GM21390 (cell line): ENCODE data around the gene LYPLAL1.

Source experiments
- ATAC-seq: cut with Tn5 transposase; IDR thresholded peaks from one replicate; pipeline ENCODE4 v1.9.1; 2021; ENCODE audit not compliant: unreplicated experiment

LYPLAL1 gene

GRCh38 chr1:219173758-219174459 is at the start of gene LYPLAL1:
TSS of gene LYPLAL1 (plus strand) at chr1:219173878. CDS start at chr1:219173891, 13 bp downstream.
- peak; percentile 68 for ATAC-seq

GRCh38 chr1:219124163-219124562 is 49.5 kb upstream of the LYPLAL1 start:
- ATAC-seq, result no peak

GRCh38 chr1:219125342-219125741 is 48.3 kb upstream of the LYPLAL1 start:
- ATAC-seq, result no peak

- ATAC-seq, result no peak
Observed at GRCh38 chr1:219126377-219126776, 47.3 kb upstream of the LYPLAL1 start.

GRCh38 chr1:219128957-219129356 is 44.7 kb upstream of the LYPLAL1 start:
- no peak for ATAC-seq

- no peak for ATAC-seq
Observed at GRCh38 chr1:219130366-219130935, 43.2 kb upstream of the LYPLAL1 start.

- no peak for ATAC-seq
Observed at GRCh38 chr1:219132939-219133338, 40.7 kb upstream of the LYPLAL1 start.

GRCh38 chr1:219138747-219139146 is 34.9 kb upstream of the LYPLAL1 start:
- ATAC-seq, result no peak

GRCh38 chr1:219140303-219140877 is 33.3 kb upstream of the LYPLAL1 start:
- ATAC-seq, result no peak

GRCh38 chr1:219143735-219144134 is 29.9 kb upstream of the LYPLAL1 start:
- ATAC-seq, result no peak

- ATAC-seq, result no peak
Observed at GRCh38 chr1:219144658-219145315, 28.9 kb upstream of the LYPLAL1 start.

GRCh38 chr1:219147571-219148019 is 26.1 kb upstream of the LYPLAL1 start:
- no peak for ATAC-seq

GRCh38 chr1:219149009-219149577 is 24.6 kb upstream of the LYPLAL1 start:
- ATAC-seq, result no peak

GRCh38 chr1:219149953-219150352 is 23.7 kb upstream of the LYPLAL1 start:
- ATAC-seq, result no peak

- no peak for ATAC-seq
Observed at GRCh38 chr1:219150913-219151312, 22.8 kb upstream of the LYPLAL1 start.

GRCh38 chr1:219151467-219151866 is 22.2 kb upstream of the LYPLAL1 start:
- ATAC-seq, result no peak

GRCh38 chr1:219152751-219153150 is 20.9 kb upstream of the LYPLAL1 start:
- no peak for ATAC-seq

- ATAC-seq, result no peak
Observed at GRCh38 chr1:219153723-219154122, 20.0 kb upstream of the LYPLAL1 start.

GRCh38 chr1:219155135-219155534 is 18.5 kb upstream of the LYPLAL1 start:
- ATAC-seq, result no peak

- peak; percentile 85 for ATAC-seq
Observed at GRCh38 chr1:219159946-219160645, 13.6 kb upstream of the LYPLAL1 start.

- no peak for ATAC-seq
Observed at GRCh38 chr1:219160967-219161366, 12.7 kb upstream of the LYPLAL1 start.
